HG03135 (cell line): ENCODE measurements around the gene COQ3.

Experiments
- ATAC-seq: cut with Tn5 transposase; IDR thresholded peaks from one replicate; pipeline ENCODE4 v1.9.1; 2021; ENCODE audit warnings: mild to moderate bottlenecking, moderate library complexity; ENCODE audit not compliant: unreplicated experiment

The COQ3 gene

GRCh38 chr6:99334526-99335127, 59.4 kb downstream of the COQ3 start:
- peak; percentile 36 for ATAC-seq

- peak; percentile 90 for ATAC-seq
Observed at GRCh38 chr6:99333068-99333467, 60.9 kb downstream of the COQ3 start.

GRCh38 chr6:99331531-99331930, 62.5 kb downstream of the COQ3 start:
- ATAC-seq, result no peak

GRCh38 chr6:99330159-99330558, 63.8 kb downstream of the COQ3 start:
- ATAC-seq, result peak; percentile 70

GRCh38 chr6:99324996-99325395, 69.0 kb downstream of the COQ3 start:
- no peak for ATAC-seq
